Measurements from ENCODE around the gene MTCH1.

MTCH1 gene

GRCh38 chr6:36968266-36968977 lies 17.6 kb downstream of the MTCH1 start:
- TF ChIP-seq, protein P1, sequence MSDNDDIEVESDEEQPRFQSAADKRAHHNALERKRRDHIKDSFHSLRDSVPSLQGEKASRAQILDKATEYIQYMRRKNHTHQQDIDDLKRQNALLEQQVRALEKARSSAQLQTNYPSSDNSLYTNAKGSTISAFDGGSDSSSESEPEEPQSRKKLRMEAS (IDR thresholded peaks at IDR 0.05): no peak
- TF ChIP-seq ZBTB7A (IDR thresholded peaks at IDR 0.05; ENCODE audit: low read depth) (no peak), CEBPB (IDR thresholded peaks at IDR 0.05) (no peak), EGR1 (IDR thresholded peaks at IDR 0.05) (no peak), FOXM1 (IDR thresholded peaks at IDR 0.05; ENCODE audit: borderline replicate concordance, low read depth) (no peak), NFIC (IDR thresholded peaks at IDR 0.05) (no peak), RAD21 (IDR thresholded peaks at IDR 0.05; ENCODE audit: low read depth) (no peak), TAF1 (IDR thresholded peaks at IDR 0.05; ENCODE audit: low read depth) (no peak), USF1 (IDR thresholded peaks at IDR 0.05) (no peak), YY1 (IDR thresholded peaks at IDR 0.05; ENCODE audit: low read depth) (no peak), TCF12 (IDR thresholded peaks at IDR 0.05; ENCODE audit: low read depth) (no peak), EP300 (IDR thresholded peaks at IDR 0.05; ENCODE audit: borderline replicate concordance) (no peak), CREB1 (IDR thresholded peaks at IDR 0.05; ENCODE audit: low read depth) (no peak), REST (IDR thresholded peaks at IDR 0.05; ENCODE audit: low read depth) (no peak), TEAD4 (IDR thresholded peaks at IDR 0.05) (no peak)

GRCh38 chr6:36967757-36968156 lies 18.2 kb downstream of the MTCH1 start:
- TF ChIP-seq, protein P1 (IDR thresholded peaks at IDR 0.05): no peak
- TF ChIP-seq YY1 (IDR thresholded peaks at IDR 0.05; ENCODE audit: low read depth) (no peak), TAF1 (IDR thresholded peaks at IDR 0.05; ENCODE audit: low read depth) (no peak), USF1 (IDR thresholded peaks at IDR 0.05) (no peak), EGR1 (IDR thresholded peaks at IDR 0.05) (no peak), NFIC (IDR thresholded peaks at IDR 0.05) (no peak)

- no peak for TF ChIP-seq NFIC (IDR thresholded peaks at IDR 0.05)
- no peak for TF ChIP-seq CREB1 (IDR thresholded peaks at IDR 0.05; ENCODE audit: low read depth)
- TF ChIP-seq EP300 (IDR thresholded peaks at IDR 0.05; ENCODE audit: borderline replicate concordance): no peak
- TF ChIP-seq TCF12 (IDR thresholded peaks at IDR 0.05; ENCODE audit: low read depth): no peak
- no peak for TF ChIP-seq YY1 (IDR thresholded peaks at IDR 0.05; ENCODE audit: low read depth)
- no peak for TF ChIP-seq EGR1 (IDR thresholded peaks at IDR 0.05)
- TF ChIP-seq ZBTB7A (IDR thresholded peaks at IDR 0.05; ENCODE audit: low read depth): no peak
- no peak for TF ChIP-seq TAF1 (IDR thresholded peaks at IDR 0.05; ENCODE audit: low read depth)
- TF ChIP-seq RAD21 (IDR thresholded peaks at IDR 0.05; ENCODE audit: low read depth): no peak
- TF ChIP-seq USF1 (IDR thresholded peaks at IDR 0.05): no peak
- TF ChIP-seq REST (IDR thresholded peaks at IDR 0.05; ENCODE audit: low read depth): no peak
- TF ChIP-seq FOXM1 (IDR thresholded peaks at IDR 0.05; ENCODE audit: borderline replicate concordance, low read depth): no peak
- no peak for TF ChIP-seq TEAD4 (IDR thresholded peaks at IDR 0.05)
- TF ChIP-seq CEBPB (IDR thresholded peaks at IDR 0.05): no peak
- TF ChIP-seq, protein P1 (IDR thresholded peaks at IDR 0.05): no peak
Observed at GRCh38 chr6:36967301-36967700, 18.7 kb downstream of the MTCH1 start.

DNA sequence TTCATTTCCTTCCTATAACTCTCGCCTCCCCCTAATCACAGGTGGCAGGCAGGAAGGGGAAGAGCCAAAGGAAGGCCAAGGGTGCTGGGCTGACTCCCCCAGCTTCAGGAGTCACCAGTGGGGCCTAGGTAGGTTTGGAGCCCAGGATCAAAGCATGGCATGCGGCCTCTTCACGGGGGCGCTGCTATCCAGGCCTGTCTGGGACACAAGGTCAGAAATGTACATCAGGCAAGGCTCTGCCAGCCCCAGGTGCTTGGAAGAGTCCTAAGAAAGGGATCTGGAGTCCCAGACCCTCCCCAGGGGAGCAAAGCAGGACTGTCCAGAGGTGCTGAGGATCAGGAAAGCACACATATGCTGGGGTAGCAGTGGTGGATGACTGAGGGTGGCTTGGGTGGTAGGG lies 21.1 kb downstream of the MTCH1 start:
- no peak for TF ChIP-seq YY1 (IDR thresholded peaks at IDR 0.05; ENCODE audit: low read depth)
- TF ChIP-seq RAD21 (IDR thresholded peaks at IDR 0.05; ENCODE audit: low read depth): no peak
- no peak for TF ChIP-seq CEBPB (IDR thresholded peaks at IDR 0.05)
- TF ChIP-seq TAF1 (IDR thresholded peaks at IDR 0.05; ENCODE audit: low read depth): no peak
- TF ChIP-seq NFIC (IDR thresholded peaks at IDR 0.05): no peak
- no peak for TF ChIP-seq EGR1 (IDR thresholded peaks at IDR 0.05)
- TF ChIP-seq, protein P1 (IDR thresholded peaks at IDR 0.05): no peak
- no peak for TF ChIP-seq TCF12 (IDR thresholded peaks at IDR 0.05; ENCODE audit: low read depth)
- TF ChIP-seq CREB1 (IDR thresholded peaks at IDR 0.05; ENCODE audit: low read depth): no peak
- TF ChIP-seq TEAD4 (IDR thresholded peaks at IDR 0.05): no peak
- TF ChIP-seq EP300 (IDR thresholded peaks at IDR 0.05; ENCODE audit: borderline replicate concordance): no peak
- no peak for TF ChIP-seq ZBTB7A (IDR thresholded peaks at IDR 0.05; ENCODE audit: low read depth)
- TF ChIP-seq FOXM1 (IDR thresholded peaks at IDR 0.05; ENCODE audit: borderline replicate concordance, low read depth): no peak
- TF ChIP-seq REST (IDR thresholded peaks at IDR 0.05; ENCODE audit: low read depth): no peak
- no peak for TF ChIP-seq USF1 (IDR thresholded peaks at IDR 0.05)
